GM12864 (cell line): ENCODE measurements around the gene STAB2.

ENCODE experiments used
- DNase-seq: peaks from one replicate; pipeline ENCODE4 v3.0.0-alpha.2; 2011; ENCODE audit warnings: low read depth
- H3K4me3 ChIP-seq: 2 replicates; pipeline ENCODE4 v1.5.1; 2011; ENCODE audit warnings: mild to moderate bottlenecking, low read depth, low read length, control low read depth
- CTCF ChIP-seq: IDR thresholded peaks from 2 replicates; pipeline ENCODE4 v1.5.1; 2011; ENCODE audit warnings: low read depth, mild to moderate bottlenecking, moderate library complexity, low read length, control low read depth, inconsistent platforms; ENCODE audit errors: missing control alignments

The STAB2 gene

DNA sequence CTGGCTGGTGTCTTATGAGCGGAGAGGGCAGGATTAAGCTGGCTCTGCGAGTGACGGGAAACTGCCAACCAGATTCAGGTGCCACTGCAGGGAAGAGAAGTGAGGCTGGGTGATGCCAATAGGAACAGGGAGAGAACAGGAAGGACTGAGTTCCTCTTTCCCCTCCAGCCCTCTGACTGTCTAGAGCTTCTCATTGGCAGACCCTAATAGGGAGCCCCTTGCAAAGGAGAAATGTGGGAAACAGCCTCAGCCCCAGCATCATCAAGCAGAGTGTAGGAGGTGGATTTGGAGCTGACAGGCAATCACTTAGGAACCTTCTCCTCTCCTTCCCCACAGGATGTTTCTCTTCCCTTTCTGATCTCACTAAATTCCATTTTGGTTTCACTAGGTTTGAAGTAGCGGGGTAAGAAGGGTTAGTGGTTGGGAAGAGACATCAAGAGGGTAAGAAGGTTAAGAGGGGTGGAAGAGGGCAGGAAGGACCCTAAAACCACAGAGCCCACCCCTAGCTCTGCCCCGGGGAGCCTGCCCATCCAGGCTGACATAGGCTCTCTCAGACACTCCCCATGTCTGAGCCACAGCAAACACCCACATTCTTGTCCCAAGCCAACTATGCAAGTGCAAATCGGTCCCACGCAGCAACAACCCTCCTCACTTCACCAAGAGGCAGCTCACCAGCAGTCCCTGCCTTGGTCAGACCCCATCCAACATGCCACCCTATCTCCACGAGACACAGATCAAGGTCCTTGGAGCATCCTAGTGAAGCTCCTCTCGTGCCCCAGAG is 111.1 kb downstream of the STAB2 start:
- TF ChIP-seq CTCF = no peak
- H3K4me3 ChIP-seq = no peak overlapping the region
- no peak for DNase-seq

DNA sequence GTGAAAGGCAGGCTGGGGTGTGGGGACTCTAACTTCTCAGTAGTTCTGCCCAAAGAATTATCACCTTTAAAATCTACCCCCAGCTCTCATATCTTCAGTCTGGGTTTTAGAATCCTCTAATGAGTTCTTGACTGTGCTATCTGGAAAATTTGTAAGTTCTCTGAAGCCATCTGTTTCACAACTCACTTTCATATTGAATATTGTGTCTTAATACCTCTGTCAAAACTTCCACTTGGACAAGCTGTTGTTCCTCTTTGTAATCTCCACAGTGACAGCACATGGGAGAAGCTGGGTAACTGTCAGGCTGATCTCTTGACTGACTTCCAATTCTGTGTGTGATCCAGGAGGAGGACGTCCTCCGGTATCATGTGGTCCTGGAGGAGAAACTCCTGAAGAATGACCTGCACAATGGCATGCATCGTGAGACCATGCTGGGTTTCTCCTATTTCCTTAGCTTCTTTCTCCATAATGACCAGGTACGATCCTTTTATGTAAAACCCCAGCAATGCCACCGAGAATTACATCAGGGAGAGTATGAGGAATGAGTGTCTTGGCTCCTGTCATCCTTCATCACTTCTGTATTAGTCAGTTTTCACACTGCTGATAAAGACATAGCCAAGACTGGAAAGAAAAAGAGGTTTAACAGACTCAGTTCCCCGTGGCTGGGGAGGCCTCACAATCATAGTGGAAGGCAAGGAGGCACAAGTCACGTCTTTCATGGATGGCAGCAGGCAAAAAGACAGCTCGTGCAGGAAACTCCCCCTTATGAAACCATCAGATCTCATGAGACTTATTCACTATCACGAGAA is 111.9 kb downstream of the STAB2 start:
- H3K4me3 ChIP-seq = no peak overlapping the region
- TF ChIP-seq CTCF = no peak
- no peak for DNase-seq

DNA sequence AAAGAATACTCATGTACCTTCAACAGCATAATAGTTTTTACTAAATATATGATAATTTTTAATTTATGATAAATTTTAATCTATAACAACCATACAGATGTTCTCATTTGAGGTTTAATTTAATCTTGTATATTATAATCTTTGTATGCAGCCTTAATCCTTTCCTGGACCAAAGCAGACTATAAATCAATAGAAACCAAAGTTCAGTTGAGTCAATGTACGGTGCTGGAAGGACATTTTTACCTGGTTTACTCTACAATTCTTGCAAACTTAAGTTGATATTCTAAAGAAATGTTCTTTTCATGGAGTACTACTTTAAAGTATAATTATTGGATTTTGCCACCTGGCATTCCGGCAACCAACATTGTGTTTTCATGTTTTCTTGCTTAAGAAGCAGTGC is 118.0 kb downstream of the STAB2 start:
- no peak for DNase-seq
- no peak for TF ChIP-seq CTCF
- no peak overlapping the region for H3K4me3 ChIP-seq

GRCh38 chr12:103705927-103706326 is 118.9 kb downstream of the STAB2 start:
- no peak overlapping the region for H3K4me3 ChIP-seq
- DNase-seq = no peak
- peak; percentile 24 for TF ChIP-seq CTCF

- no peak for DNase-seq
- TF ChIP-seq CTCF = no peak
- H3K4me3 ChIP-seq = no peak overlapping the region
Measured at GRCh38 chr12:103707446-103707845, 120.4 kb downstream of the STAB2 start.

DNA sequence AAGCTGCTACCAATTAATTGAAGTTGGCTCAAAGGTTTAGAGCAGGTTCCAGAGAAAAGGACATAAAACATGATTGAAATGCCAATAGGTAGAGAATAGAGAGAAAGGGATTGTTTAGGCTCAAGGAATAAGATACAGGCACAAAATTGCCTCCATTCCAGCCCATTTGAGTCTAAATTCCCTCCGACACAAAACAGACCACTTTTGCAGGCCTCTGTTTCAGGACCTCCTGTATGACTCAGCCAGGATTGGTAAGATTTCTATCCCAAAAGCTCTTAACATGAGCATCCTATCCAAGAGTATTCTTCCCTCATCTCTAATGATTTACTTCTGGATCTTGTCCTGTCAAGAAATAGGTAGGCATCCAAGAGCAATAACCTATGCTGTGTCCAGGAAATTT is 123.5 kb downstream of the STAB2 start:
- no peak for DNase-seq
- no peak overlapping the region for H3K4me3 ChIP-seq
- TF ChIP-seq CTCF = no peak
